ENCODE results near the gene GLS2.
A peak's percentile ranks its signal among the peaks of the same experiment; 100 is the strongest.
"Not testable (repeated sequence)": the region's sequence is repeated elsewhere in the genome, so short reads cannot be mapped to it uniquely, and the experiment has no call there.

Gene GLS2

DNA sequence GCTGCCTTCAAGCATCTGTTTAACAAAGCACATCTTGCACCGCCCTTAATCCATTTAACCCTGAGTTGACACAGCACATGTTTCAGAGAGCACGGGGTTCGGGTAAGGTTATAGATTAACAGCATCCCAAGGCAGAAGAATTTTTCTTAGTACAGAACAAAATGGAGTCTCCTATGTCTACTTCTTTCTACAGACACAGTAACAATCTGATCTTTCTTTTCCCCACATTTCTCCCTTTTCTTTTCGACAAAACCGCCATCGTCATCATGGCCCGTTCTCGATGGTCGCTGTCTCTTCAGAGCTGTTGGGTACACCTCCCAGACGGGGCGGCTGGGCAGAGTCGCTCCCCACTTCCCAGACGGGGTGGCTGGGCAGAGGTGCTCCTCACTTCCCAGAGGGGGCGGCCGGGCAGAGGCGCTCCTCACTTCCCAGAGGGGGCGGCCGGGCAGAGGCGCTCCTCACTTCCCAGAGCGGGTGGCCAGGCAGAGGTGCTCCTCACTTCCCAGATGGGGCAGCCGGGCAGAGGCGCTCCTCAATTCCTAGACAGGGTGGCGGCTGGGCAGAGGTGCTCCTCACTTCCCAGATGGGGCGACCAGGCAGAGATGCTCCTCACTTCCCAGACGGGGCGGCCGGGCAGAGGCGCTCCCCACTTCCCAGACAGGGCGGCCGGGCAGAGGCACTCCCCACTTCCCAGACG lies 5.6 kb upstream of the GLS2 start:
- not testable (repeated sequence) for DNase-seq (ENCODE audit: low read depth)

- no peak for DNase-seq (ENCODE audit: low read depth)
Observed at GRCh38 chr12:56490360-56490759, 2.4 kb upstream of the GLS2 start.

DNA sequence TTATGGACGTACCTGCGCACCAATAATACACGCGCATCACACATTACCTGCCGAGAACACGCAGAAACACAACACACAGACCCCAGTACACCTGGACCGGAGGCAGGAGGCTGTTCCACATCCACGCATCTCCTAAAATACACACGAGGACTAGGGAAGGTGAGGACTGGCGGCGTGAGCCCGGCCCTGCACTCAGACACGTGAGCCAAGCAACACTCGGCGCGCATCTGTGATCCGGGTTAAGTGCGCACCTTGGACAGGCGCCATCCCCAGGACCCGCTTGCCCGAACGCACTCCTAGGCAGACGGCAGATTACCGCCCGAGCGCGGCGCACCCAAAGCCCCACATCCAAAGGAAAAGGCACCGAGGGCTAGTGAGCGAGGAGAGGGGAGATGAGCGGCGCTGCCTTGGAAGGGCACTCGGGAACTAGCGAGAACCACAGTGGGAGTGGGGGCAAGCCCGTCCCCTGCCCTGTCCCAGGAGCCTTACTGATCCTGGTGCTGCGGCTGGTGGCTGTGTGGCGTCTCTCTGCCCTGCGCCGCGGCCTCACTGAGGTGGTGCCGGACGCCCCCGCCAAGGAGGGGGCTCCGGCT lies 417 bp downstream of the GLS2 start:
- DNase-seq (ENCODE audit: low read depth), result no peak

DNA sequence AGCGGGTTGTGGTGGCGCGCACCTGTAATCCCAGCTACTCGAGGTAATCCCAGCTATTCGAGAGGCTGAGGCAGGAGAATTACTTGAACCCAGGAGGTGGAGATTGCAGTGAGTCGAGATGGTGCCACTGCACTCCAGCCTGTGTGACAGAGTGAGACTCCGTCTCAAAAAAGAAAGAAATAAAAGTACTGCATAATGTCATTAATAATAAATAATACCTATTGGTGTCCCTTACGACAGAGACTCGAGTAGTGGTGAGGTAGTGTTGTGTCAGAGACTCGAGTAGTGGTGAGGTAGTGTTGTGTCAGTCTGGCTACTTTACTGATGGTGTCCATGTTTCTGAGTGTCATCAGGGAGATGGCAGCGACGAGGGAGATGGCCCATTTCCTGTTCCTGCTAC lies 1.3 kb downstream of the GLS2 start:
- DNase-seq (ENCODE audit: low read depth), result no peak

DNA sequence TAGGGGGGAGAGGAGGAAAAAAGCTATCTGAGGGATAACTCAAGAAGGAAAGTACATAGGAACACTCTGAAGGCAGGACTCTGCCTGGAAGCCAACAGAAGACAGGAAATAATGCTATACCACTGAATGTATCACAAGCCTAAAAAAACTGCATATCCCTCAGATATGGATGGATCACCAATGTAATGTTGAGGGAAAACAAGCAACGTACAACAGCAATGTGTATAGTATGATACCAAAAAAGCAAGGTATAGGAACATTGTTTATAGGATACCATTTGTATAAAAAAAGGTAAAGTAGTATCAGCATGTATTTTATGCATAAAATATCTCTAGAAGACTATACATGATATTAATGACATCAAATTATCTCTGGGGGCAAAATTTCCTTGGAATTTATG lies 3.4 kb downstream of the GLS2 start:
- no peak for DNase-seq (ENCODE audit: low read depth)

DNA sequence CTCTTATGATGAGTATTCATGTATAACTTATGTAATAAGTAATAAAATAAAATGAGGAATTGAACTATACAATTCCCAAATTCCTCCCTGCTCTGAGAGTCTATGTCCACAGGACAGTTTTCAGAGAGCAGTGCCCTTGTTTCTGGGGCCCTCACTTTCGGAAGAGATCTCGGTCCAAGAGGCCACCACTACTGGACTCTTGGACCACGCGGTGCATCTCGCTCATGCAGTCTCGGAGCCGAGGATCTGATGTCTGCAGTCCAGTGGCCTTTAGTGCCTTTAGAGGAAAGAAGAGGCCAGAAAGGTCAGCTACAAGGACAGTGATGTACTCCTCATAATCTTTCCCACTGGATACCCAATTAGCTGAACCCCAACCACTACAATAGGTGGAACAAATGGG lies 8.3 kb downstream of the GLS2 start:
- no peak for DNase-seq (ENCODE audit: low read depth)

GRCh38 chr12:56477521-56478225 lies 10.3 kb downstream of the GLS2 start:
- DNase-seq (ENCODE audit: low read depth), result no peak

- DNase-seq (ENCODE audit: low read depth), result no peak
Observed at GRCh38 chr12:56476972-56477432, 11.0 kb downstream of the GLS2 start.

GRCh38 chr12:56476143-56476542 lies 11.8 kb downstream of the GLS2 start:
- no peak for DNase-seq (ENCODE audit: low read depth)

DNA sequence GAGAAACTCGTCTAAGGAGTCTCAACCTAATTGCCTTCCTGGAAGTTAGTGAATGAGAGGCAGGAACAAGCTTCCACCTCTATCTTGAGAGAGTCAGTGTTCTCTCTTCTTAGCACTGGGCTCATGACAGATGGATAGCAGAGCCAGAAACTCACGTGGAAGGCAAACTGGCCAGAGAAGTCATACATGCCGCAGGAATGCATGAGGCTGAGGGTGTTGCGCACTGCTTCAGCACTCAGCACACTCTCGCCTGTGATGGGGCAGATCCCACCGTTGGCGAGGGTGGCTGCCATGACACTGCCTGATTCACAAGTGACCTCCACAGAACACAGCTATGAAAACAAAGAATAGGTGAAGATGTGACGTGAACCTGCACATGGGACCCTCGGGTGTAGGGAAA lies 13.6 kb downstream of the GLS2 start:
- no peak for DNase-seq (ENCODE audit: low read depth)

DNA sequence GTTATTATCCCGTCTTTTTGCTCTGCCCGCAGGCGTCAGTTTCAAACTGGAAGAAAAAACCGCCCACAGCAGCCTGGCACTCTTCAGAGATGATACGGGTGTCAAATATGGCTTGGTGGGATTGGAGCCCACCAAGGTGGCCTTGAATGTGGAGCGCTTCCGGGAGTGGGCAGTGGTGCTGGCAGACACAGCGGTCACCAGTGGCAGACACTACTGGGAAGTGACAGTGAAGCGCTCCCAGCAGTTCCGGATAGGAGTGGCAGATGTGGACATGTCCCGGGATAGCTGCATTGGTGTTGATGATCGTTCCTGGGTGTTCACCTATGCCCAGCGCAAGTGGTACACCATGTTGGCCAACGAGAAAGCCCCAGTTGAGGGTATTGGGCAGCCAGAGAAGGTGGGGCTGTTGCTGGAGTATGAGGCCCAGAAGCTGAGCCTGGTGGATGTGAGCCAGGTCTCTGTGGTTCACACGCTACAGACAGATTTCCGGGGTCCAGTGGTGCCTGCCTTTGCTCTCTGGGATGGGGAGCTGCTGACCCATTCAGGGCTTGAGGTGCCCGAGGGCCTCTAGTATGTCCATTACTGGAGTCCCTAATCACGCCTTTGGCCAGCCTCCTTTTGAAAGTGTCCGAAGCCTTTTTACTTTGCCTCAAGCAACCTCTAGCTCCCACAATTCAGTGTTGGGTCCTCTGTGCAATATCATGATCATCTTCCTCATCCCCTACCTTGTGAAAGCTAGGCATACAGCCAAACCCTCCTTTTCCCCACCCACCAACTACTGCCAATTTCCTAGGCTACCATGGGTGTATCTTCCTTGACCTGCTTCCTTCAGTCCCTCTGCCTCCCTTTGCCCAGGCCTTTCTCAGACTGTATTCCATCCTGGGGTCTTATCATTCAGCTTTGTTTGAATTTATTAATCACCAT lies 18.7 kb downstream of the GLS2 start:
- DNase-seq (ENCODE audit: low read depth), result peak; percentile 1

DNA sequence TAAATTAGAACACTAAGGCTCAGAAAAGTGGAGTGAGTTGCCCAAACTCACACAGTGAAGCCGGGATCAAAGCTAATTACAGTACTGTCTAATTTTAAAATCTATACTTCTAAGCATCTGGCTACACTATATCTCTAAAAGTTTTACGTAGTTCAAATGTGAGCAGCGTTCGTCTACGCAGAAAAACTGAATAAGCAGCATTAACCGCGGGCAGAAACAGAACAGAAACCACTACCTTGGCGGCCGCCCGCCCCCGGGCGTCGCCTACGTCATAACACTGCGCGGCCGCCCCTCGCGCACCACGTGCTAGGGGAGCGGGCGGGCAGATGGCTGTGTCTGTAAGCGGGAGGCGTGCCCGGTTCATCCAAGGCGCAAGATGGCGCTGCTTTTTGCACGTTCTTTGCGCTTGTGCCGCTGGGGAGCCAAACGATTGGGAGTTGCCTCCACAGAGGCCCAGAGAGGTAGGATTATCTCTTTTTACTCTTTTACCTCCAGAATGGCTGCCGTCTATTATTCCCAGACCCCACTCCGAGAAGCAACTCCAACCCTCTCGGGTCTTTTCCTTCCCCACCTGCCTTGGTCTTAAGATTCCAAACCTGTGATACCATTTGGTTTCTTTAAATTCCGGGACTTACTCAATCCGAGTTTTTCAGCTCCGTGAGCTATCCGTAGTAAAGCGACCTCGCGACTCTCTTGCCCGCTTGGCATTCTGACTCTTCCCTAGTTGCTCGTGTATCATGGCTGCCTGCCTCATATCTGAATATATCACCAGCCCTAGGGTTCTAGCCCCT lies 19.6 kb downstream of the GLS2 start, which contains the start of gene SPRYD4:
TSS of gene SPRYD4 (plus strand) at position 363 of the 791 bp plus-strand sequence. CDS start at position 377, 14 bp downstream.
- peak; percentile 91 for DNase-seq (ENCODE audit: low read depth)

- no peak for DNase-seq (ENCODE audit: low read depth)
Observed at GRCh38 chr12:56462565-56462964, 25.4 kb downstream of the GLS2 start.

DNA sequence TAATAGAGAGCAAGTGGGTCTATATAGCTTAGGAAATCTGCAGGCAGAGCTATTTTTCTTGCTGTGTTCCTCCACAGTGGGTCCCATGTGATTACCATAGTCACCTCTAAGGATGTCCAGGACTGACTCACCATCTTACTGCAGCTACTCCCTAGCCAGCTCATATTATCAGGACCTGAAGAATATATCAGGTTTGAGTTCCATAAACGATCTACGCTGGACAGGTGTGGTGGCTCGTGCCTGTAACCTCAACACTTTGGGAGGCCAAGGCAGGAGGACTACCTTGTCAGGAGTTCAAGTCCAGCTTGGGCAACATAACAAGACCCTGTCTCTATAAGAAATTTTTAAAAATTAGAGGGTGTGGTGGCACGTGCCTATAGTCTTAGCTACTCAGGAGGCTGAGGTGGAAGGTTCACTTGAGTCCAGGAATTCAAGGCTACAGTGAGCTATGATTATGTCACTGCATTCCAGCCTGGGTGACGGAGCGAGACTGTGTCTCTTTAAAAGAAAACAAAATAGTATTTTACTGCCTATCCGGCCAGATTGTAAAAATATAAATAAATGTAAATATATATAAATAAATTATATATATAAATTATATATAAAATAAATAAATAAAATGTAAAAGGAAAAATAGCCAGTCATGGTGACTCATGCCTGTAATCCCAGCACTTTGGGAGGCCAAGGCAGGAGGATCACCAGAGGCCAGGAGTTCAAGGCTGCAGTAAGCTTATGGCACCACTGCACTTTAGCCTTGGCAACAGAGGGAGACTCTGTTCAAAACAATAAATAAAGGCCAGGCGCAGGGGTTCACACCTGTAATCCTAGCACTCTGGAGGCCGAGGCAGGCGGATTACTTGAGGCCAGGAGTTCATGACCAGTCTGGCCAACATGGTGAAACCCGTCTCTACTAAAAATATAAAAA lies 26.5 kb downstream of the GLS2 start:
- DNase-seq (ENCODE audit: low read depth), result no peak

DNA sequence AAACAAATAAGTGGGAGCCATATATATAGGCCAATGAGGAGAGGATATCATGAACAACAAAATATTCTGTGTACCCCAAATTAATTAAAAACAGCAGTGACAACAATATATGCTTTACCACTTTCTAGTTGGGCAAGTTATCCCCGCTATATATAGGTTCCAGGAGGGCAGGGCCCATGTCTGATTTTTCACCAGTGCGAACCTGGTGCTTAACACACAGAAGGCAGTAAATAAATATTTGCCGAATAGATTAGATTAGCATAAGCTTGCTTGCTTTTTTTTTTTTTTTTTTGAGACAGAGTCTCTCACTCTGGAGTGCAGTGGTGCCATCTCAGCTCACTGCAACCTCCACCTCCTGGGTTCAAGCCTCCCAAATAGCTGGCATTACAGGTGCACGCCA lies 30.1 kb downstream of the GLS2 start:
- no peak for DNase-seq (ENCODE audit: low read depth)

DNA sequence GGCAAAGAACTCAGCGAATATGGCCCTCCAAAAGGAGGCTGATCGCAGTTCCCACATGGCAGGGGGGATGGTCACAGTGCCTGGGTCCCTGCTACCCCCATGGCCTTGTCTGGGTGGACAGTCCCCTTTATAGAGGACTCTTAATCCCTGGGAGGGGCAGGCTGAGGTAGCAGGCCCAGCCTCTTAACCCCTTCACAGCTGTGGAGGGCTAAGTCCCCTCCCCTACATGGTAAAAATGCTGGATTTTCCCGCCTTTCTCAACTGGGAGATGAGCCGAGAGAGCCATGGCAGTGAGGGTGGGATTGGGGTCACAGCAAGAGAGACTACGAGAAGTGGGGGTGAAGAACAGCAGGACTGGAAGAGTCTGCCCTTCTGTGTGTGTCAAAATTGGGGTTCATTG lies 33.4 kb downstream of the GLS2 start, which contains the start of gene MIP:
TSS of gene MIP (minus strand) at position 101 of the 400 bp plus-strand sequence. CDS start at position 57, 44 bp downstream.
- DNase-seq (ENCODE audit: low read depth), result no peak

- no peak for DNase-seq (ENCODE audit: low read depth)
Observed at GRCh38 chr12:56451147-56451546, 36.8 kb downstream of the GLS2 start.

DNA sequence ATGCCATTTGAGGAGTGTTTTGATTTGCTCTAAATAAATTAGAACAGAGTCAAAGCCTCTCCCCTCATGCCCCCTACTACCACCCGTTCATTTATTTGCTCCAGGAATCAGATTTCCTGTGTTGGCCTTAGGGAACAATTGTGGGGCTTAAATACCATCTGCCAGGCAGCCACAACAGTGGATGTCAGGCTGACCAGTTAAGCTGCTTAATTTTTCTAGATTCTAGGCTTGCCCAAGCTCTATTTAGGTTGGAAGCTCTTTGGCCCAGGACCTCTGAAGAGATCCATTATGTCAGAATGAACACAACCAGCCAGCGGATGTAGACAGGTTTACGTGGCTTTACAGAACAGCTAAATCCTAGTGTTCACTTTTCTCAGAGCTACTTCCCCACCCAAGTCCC lies 37.7 kb downstream of the GLS2 start:
- DNase-seq (ENCODE audit: low read depth), result no peak

- no peak for DNase-seq (ENCODE audit: low read depth)
Observed at GRCh38 chr12:56449622-56449984, 38.4 kb downstream of the GLS2 start.
